Fibroblast of mammary gland (primary cell): ENCODE results near the gene FRY.

Source experiments
- DNase-seq: peaks from one replicate; pipeline ENCODE4 v3.0.0-alpha.2; 2010; ENCODE audit warnings: low read depth
- H3K4me3 ChIP-seq: 2 replicates; pipeline ENCODE4 v1.5.1; 2011; ENCODE audit warnings: low read depth, mild to moderate bottlenecking, low read length, moderate library complexity; ENCODE audit not compliant: control insufficient read depth
- CTCF ChIP-seq: conservative IDR thresholded peaks from 2 replicates; pipeline ENCODE4 v1.5.1; 2011; ENCODE audit warnings: low read depth, low read length, inconsistent platforms; ENCODE audit not compliant: control insufficient read depth, insufficient read depth

The FRY gene

DNA sequence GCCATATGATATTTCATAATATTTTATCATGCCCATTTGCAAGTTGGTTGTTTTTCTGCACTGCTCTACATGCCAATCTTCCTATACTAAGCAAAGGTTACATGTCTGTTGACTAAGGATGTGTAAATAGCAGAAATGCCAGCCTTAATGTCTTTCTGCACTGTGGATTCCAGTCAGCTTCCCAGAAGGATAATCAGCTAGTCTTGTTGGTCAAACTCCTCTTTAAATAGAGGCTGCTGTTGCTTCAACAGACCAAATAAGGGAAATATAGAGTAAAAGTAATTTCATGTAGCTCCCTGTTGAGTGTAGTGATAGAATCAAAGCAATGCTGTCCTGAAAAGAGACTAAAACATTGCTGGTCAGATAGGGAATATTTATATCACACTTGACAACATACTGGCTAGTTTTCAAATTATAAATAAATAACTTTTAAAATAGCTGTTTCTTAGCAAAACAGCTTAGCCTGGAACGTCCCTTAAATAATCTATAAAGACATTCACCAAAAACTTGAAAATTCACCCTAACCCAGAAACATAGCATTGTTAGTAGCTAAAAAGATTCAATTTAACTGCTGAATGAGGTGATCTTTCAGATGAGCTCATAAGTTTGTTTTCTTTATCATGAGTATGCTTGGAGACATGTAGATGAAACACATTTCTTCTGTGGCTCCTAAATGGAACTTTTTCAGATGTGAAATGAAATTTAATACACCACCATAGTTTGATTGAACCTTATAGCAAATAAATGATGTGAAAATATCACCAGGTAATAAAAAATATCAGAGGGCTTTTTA, 56.6 kb downstream of the FRY start:
- DNase-seq: peak; percentile 18
- no peak overlapping the region for H3K4me3 ChIP-seq
- TF ChIP-seq CTCF: no peak

GRCh38 chr13:32092496-32092895, 60.9 kb downstream of the FRY start:
- H3K4me3 ChIP-seq: no peak overlapping the region
- TF ChIP-seq CTCF: no peak
- DNase-seq: no peak

GRCh38 chr13:32093006-32093405, 61.4 kb downstream of the FRY start:
- no peak for TF ChIP-seq CTCF
- no peak overlapping the region for H3K4me3 ChIP-seq
- no peak for DNase-seq

DNA sequence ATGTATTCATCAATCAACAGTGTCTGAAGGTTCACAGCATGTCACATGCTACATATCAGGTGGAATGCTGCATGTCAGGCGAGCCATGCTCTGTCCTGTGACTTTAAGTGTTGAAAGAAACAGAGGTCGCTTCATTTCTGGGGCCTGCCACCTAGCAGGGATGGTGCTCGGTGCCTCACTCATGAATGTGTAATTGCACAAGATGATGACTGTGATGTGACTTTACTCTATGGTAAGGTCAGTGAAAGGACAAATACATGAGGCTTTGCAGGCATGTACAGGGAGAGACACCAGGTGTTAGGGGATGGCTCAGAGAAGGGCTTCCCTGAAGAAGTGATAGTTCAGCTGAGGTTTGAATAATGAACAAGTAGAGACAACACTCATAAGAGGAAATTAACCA, 66.7 kb downstream of the FRY start:
- no peak for TF ChIP-seq CTCF
- no peak overlapping the region for H3K4me3 ChIP-seq
- peak; percentile 9 for DNase-seq

- no peak for TF ChIP-seq CTCF
- no peak overlapping the region for H3K4me3 ChIP-seq
- no peak for DNase-seq
Measured at GRCh38 chr13:32105653-32106313, 74.2 kb downstream of the FRY start.

- no peak overlapping the region for H3K4me3 ChIP-seq
- no peak for TF ChIP-seq CTCF
- no peak for DNase-seq
Measured at GRCh38 chr13:32107474-32107873, 75.9 kb downstream of the FRY start.

- DNase-seq: no peak
- no peak for TF ChIP-seq CTCF
- no peak overlapping the region for H3K4me3 ChIP-seq
Measured at GRCh38 chr13:32107973-32108372, 76.4 kb downstream of the FRY start.
